Lower leg skin (tissue), 4 donors: ENCODE data around the gene BHLHE23. TPM values are rescaled to one million over a fixed set of nuclear protein-coding genes. Genes with fewer than 3 reads are reported as not detected.

Experiments used
- DNase-seq, 2 donors: peaks; one replicate each; pipeline ENCODE4 v3.0.0-alpha.2; 2019; ENCODE audit warnings: low spot score in 2 of 2
- H3K4me3 ChIP-seq: fragments of 200-600 bp; sonication (generic); 2 replicates; pipeline ENCODE4 v1.5.1; 2017; ENCODE audit warnings: mild to moderate bottlenecking, low read depth; ENCODE audit not compliant: poor library complexity, severe bottlenecking
- CTCF ChIP-seq, 3 donors: fragments of 450-650 bp; IDR thresholded peaks; one replicate each; pipeline ENCODE4 v1.5.1; 2016; ENCODE audit warnings: antibody characterized with exemption in 3 of 3, mild to moderate bottlenecking in 3 of 3, moderate library complexity in 2 of 3
- POLR2A ChIP-seq, 2 donors: fragments of 450-650 bp; IDR thresholded peaks; one replicate each; pipeline ENCODE4 v1.6.1; 2016 to 2017; ENCODE audit warnings: antibody characterized with exemption in 2 of 2, mild to moderate bottlenecking in 1 of 2, moderate library complexity in 1 of 2
- WGBS, 2 donors: methylation state at CpG; one replicate each; pipeline ENCODE4 v1.1.5; 2018; 5-methylcytosine and 5-hydroxymethylcytosine counted together
- intact Hi-C: fragments of 100-400 bp; cut with DNase I; formaldehyde crosslinking; loops from one replicate; pipeline ENCODE4 v1.15.0; 2023; ENCODE audit warnings: low total_unique reads
- total RNA-seq, 4 donors: library from RNA; depleted of rRNA; stranded (reverse); fragments of >200 nt; gene quantifications; one replicate each; pipeline ENCODE4 v1.1.0, GENCODE V29; 2016

BHLHE23 gene
- total RNA-seq, 4 donors from 2014 or later = 0.23 TPM; not detected in 3

- no peak for DNase-seq
- no peak overlapping the region for H3K4me3 ChIP-seq
- intact Hi-C loops = no loop called here
- TF ChIP-seq CTCF (IDR thresholded peaks at IDR 0.05) (no peak), POLR2A (IDR thresholded peaks at IDR 0.05) (no peak)
- 54 to 68% methylated on average over 8 to 13 of the region's 14 CpGs for WGBS, 2 donors
Observed at GRCh38 chr20:62985444-62985778, 21.4 kb downstream of the BHLHE23 start.

DNA sequence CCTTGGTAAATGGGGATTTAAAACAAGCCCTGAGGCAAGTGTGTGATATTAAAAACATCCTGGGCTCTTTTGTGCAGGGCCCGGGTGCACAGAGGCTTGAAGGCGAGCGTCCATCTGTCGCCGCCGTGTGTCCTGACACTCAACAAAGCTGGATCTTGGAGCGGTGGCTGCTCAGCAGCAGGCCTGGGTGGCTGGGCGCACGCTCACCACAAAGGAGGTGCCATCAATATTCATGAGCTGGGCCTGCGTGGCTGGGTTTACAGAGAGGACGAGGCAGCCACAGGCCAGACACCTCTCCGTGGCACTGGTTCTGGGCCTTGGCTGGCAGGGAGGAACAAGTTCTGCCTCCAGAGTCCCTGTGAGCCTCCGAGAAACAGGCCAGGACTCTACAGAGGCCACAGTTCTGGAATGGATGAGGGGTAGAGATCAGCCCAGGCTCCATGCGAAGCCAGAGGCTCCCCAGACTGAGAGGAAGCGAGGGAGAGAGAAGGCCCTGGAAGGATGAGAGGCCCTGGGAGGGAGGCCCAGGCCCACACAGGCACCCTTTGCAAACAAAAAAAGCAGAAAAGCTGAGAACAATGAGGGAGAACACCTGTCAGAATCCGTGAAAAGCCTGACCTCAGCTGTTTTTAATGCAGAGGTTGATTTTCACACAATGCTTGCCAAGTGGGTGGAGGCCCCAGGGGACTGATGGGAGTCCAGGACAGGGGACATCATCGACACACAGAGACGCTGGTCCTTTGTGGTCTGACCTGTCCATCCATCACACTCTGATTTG lies 21.9 kb downstream of the BHLHE23 start:
- TF ChIP-seq POLR2A (IDR thresholded peaks at IDR 0.05) = no peak
- H3K4me3 ChIP-seq = no peak overlapping the region
- 76 to 79% methylated on average over 13 to 18 of the region's 18 CpGs for WGBS, 2 donors
- intact Hi-C loops = no loop called here
- DNase-seq = no peak

GRCh38 chr20:62983210-62983609 lies 23.6 kb downstream of the BHLHE23 start:
- intact Hi-C loops = no loop called here
- 85 to 89% methylated on average over 6 of the region's 6 CpGs for WGBS, 2 donors
- no peak overlapping the region for H3K4me3 ChIP-seq
- DNase-seq = no peak
- TF ChIP-seq POLR2A (IDR thresholded peaks at IDR 0.05) (no peak), CTCF (IDR thresholded peaks at IDR 0.05) (no peak)

- TF ChIP-seq CTCF (IDR thresholded peaks at IDR 0.05) (no peak), POLR2A (IDR thresholded peaks at IDR 0.05) (no peak)
- no peak for DNase-seq
- H3K4me3 ChIP-seq = no peak overlapping the region
- WGBS, 2 donors = 61 to 64% methylated on average over 18 to 21 of the region's 21 CpGs
- intact Hi-C loops = no loop called here
Observed at GRCh38 chr20:62982124-62983075, 24.4 kb downstream of the BHLHE23 start.

DNA sequence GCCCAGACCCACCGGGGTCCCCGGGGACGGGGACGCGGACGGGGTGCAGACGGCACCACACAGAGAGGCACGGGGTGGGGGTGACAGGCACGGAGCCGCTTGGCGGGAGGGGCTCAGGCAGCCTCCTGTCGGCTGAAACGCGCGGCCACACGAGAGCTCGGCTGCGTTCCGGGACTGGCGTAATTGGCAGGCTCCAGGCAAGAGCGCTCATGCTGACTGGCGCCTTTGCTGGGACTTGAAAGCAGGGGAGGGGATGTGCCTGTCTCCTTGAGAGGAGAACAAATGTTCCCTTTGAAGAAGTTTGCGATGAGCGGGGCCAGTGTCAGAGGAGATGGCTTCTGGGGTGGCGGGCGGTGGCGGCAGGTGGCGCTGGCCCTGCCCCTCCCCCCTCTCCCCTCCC lies 25.8 kb downstream of the BHLHE23 start:
- intact Hi-C loops = no loop called here
- H3K4me3 ChIP-seq = no peak overlapping the region
- no peak for DNase-seq
- TF ChIP-seq POLR2A (IDR thresholded peaks at IDR 0.05) (no peak), CTCF (IDR thresholded peaks at IDR 0.05) (no peak)
- 6 to 10% methylated on average over 26 to 27 of the region's 28 CpGs for WGBS, 2 donors

GRCh38 chr20:62980380-62980960 lies 26.3 kb downstream of the BHLHE23 start:
- WGBS, 2 donors = 26 to 34% methylated on average over 19 of the region's 19 CpGs

More at GRCh38 chr20:62980380-62980960, 26.3 kb downstream of the BHLHE23 start:
- intact Hi-C loops = no loop called here
- TF ChIP-seq POLR2A (IDR thresholded peaks at IDR 0.05) = no peak
- TF ChIP-seq CTCF (IDR thresholded peaks at IDR 0.05) = no peak
- H3K4me3 ChIP-seq = no peak overlapping the region
- DNase-seq = no peak
